ENCODE data around the gene CENPV.
A peak's percentile ranks its signal among the peaks of the same experiment; 100 is the strongest.
"Not testable (repeated sequence)": the region's sequence is repeated elsewhere in the genome, so short reads cannot be mapped to it uniquely, and the experiment has no call there.

The CENPV gene

GRCh38 chr17:16302856-16303255 lies 50.4 kb downstream of the CENPV start:
- Mint-ChIP-seq H3K27me3 (no peaks in the 10 kb centered on the region), H3K4me1 (peaks cover 7% of the 10 kb centered on the region), H3K9me3 (no peaks in the 10 kb centered on the region), H3K4me3 (no peak overlapping the region), H3K27ac (no peak overlapping the region)
- DNase-seq (no peak), ATAC-seq (no peak)

GRCh38 chr17:16301963-16302855 lies 51.1 kb downstream of the CENPV start:
- peaks cover 14% of the 10 kb centered on the region for H3K4me1 Mint-ChIP-seq
- DNase-seq (no peak), ATAC-seq (no peak)
- H3K27ac Mint-ChIP-seq, result no peak overlapping the region
- no peaks in the 10 kb centered on the region for H3K27me3 Mint-ChIP-seq
- H3K4me3 Mint-ChIP-seq, result no peak overlapping the region
- H3K9me3 Mint-ChIP-seq, result no peaks in the 10 kb centered on the region

GRCh38 chr17:16300554-16300953 lies 52.7 kb downstream of the CENPV start:
- DNase-seq, result no peak
- H3K27ac Mint-ChIP-seq, result no peak overlapping the region
- peaks cover 20% of the 10 kb centered on the region for H3K4me1 Mint-ChIP-seq
- H3K27me3 Mint-ChIP-seq, result no peaks in the 10 kb centered on the region
- H3K4me3 Mint-ChIP-seq, result no peak overlapping the region
- H3K9me3 Mint-ChIP-seq, result no peaks in the 10 kb centered on the region
- ATAC-seq, result no peak

- peak overlapping the region in 1 of 2 donors; percentile 44 for H3K27ac Mint-ChIP-seq
- H3K4me3 Mint-ChIP-seq, result no peak overlapping the region
- DNase-seq, result no peak
- peaks cover 27% of the 10 kb centered on the region for H3K4me1 Mint-ChIP-seq
- no peaks in the 10 kb centered on the region for H3K9me3 Mint-ChIP-seq
- H3K27me3 Mint-ChIP-seq, result no peaks in the 10 kb centered on the region
- ATAC-seq, result no peak
Observed at GRCh38 chr17:16298140-16298662, 55.1 kb downstream of the CENPV start.

- Mint-ChIP-seq H3K4me1 (peaks cover 27% of the 10 kb centered on the region), H3K4me3 (no peak overlapping the region), H3K27ac (no peak overlapping the region), H3K27me3 (no peaks in the 10 kb centered on the region), H3K9me3 (no peaks in the 10 kb centered on the region)
- DNase-seq (no peak), ATAC-seq (no peak)
Observed at GRCh38 chr17:16297367-16298139, 55.7 kb downstream of the CENPV start.

- H3K4me3 Mint-ChIP-seq, DNase-seq, H3K9me3 Mint-ChIP-seq, H3K27me3 Mint-ChIP-seq: not testable (repeated sequence)
- ATAC-seq, result peak; percentile 67
- Mint-ChIP-seq H3K27ac (peak overlapping the region in 1 of 2 donors; percentile 69), H3K4me1 (peaks cover 27% of the 10 kb centered on the region)
Observed at GRCh38 chr17:16296072-16296471, 57.2 kb downstream of the CENPV start.

- Mint-ChIP-seq H3K27me3 (no peaks in the 10 kb centered on the region), H3K4me3 (no peak overlapping the region), H3K27ac (no peak overlapping the region), H3K9me3 (no peaks in the 10 kb centered on the region), H3K4me1 (peaks cover 27% of the 10 kb centered on the region)
- ATAC-seq (no peak), DNase-seq (no peak)
Observed at GRCh38 chr17:16294560-16294959, 58.7 kb downstream of the CENPV start.

GRCh38 chr17:16293931-16294330 lies 59.3 kb downstream of the CENPV start:
- H3K27ac Mint-ChIP-seq, result no peak overlapping the region
- H3K4me3 Mint-ChIP-seq, result no peak overlapping the region
- no peak for ATAC-seq
- H3K9me3 Mint-ChIP-seq, result no peaks in the 10 kb centered on the region
- no peak for DNase-seq
- H3K4me1 Mint-ChIP-seq, result peaks cover 34% of the 10 kb centered on the region
- no peaks in the 10 kb centered on the region for H3K27me3 Mint-ChIP-seq
